Testis (tissue), 2 donors: ENCODE measurements around the gene CCDC85A.

Experiments
- POLR2A ChIP-seq: fragments of 450-650 bp; IDR thresholded peaks from one replicate; pipeline ENCODE4 v1.6.1; 2017; ENCODE audit warnings: antibody characterized with exemption, mild to moderate bottlenecking, moderate library complexity
- TF ChIP-seq, protein P1 (sequence below), 3 experiments: fragments of 450-650 bp in 2 of 3; fragments of 200-600 bp in 1 of 3; sonication (generic) in 1 of 3; IDR thresholded peaks; one replicate each; pipeline ENCODE4 v1.5.1; 2016 to 2019; ENCODE audit warnings: antibody characterized with exemption in 3 of 3, mild to moderate bottlenecking in 2 of 3, moderate library complexity in 1 of 3

DNA sequence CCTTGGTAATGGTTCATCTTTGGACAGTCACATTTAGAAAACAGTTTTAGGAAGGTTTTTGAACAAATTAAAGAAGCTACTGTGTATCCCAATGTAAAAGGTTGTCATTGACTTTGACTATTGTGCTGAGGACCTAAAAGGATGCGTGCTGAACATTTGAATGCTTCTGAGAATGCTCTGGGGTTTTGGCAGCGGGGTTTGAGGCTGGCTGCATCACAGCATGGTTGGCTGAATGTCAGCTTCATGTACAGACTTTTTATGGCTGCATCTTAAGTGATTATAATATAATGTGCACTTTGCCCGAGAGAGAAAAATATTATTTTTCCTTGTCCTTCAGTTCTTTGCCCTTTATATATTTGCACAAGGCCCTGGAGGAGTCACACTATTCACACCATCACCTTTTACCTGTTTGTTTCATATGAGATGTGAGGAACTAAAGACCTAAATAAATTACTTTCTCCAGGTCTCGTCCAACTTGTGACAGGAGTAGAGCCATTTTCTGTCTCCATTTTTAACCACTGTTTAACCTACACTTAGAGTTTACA is 125.9 kb downstream of the CCDC85A start:
- TF ChIP-seq, protein P1, sequence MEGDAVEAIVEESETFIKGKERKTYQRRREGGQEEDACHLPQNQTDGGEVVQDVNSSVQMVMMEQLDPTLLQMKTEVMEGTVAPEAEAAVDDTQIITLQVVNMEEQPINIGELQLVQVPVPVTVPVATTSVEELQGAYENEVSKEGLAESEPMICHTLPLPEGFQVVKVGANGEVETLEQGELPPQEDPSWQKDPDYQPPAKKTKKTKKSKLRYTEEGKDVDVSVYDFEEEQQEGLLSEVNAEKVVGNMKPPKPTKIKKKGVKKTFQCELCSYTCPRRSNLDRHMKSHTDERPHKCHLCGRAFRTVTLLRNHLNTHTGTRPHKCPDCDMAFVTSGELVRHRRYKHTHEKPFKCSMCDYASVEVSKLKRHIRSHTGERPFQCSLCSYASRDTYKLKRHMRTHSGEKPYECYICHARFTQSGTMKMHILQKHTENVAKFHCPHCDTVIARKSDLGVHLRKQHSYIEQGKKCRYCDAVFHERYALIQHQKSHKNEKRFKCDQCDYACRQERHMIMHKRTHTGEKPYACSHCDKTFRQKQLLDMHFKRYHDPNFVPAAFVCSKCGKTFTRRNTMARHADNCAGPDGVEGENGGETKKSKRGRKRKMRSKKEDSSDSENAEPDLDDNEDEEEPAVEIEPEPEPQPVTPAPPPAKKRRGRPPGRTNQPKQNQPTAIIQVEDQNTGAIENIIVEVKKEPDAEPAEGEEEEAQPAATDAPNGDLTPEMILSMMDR (IDR thresholded peaks at IDR 0.05): no peak
- no peak for TF ChIP-seq POLR2A
